Breast epithelium (tissue), 3 donors: Measurements from ENCODE around the gene CHKB.

Experiments used
- POLR2A ChIP-seq: fragments of 450-650 bp; IDR thresholded peaks from one replicate; pipeline ENCODE4 v1.6.1; 2016; ENCODE audit warnings: antibody characterized with exemption, mild to moderate bottlenecking, moderate library complexity
- POLR2AphosphoS5 ChIP-seq, 3 donors: sonication (generic); formaldehyde crosslinking; IDR thresholded peaks; one replicate each; pipeline ENCODE4 v1.6.1; 2017; ENCODE audit warnings: antibody characterized with exemption in 3 of 3
- TF ChIP-seq, protein P1 (sequence below), 3 donors: fragments of 450-650 bp; IDR thresholded peaks; one replicate each; pipeline ENCODE4 v1.5.1; 2016 to 2017; ENCODE audit warnings: antibody characterized with exemption in 3 of 3, mild to moderate bottlenecking in 3 of 3, moderate library complexity in 3 of 3

GRCh38 chr22:50569896-50570535, 12.6 kb downstream of the CHKB start:
- TF ChIP-seq, protein P1, sequence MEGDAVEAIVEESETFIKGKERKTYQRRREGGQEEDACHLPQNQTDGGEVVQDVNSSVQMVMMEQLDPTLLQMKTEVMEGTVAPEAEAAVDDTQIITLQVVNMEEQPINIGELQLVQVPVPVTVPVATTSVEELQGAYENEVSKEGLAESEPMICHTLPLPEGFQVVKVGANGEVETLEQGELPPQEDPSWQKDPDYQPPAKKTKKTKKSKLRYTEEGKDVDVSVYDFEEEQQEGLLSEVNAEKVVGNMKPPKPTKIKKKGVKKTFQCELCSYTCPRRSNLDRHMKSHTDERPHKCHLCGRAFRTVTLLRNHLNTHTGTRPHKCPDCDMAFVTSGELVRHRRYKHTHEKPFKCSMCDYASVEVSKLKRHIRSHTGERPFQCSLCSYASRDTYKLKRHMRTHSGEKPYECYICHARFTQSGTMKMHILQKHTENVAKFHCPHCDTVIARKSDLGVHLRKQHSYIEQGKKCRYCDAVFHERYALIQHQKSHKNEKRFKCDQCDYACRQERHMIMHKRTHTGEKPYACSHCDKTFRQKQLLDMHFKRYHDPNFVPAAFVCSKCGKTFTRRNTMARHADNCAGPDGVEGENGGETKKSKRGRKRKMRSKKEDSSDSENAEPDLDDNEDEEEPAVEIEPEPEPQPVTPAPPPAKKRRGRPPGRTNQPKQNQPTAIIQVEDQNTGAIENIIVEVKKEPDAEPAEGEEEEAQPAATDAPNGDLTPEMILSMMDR (IDR thresholded peaks at IDR 0.05), result no peak
- TF ChIP-seq POLR2A, result no peak
- no peak for TF ChIP-seq POLR2AphosphoS5 (IDR thresholded peaks at IDR 0.05)
